Activated naive CD4-positive, alpha-beta T cell treated with anti-CD3 and anti-CD28 coated beads, Interleukin-2, amount 10 ng/mL, durations not matched to agents 7 days and 5 days (primary cell): ENCODE data around the gene NDUFS2.

Experiments used
- CTCF ChIA-PET: fragments of 350-600 bp; sonication (Branson Sonifier 250); formaldehyde crosslinking; loops from one replicate; lab custom pipeline; 2021; ENCODE audit warnings: antibody characterized with exemption; lab: Charles Lee
- DNase-seq: peaks from one replicate; pipeline ENCODE4 v3.0.0-alpha.2; 2020
- H3K27ac Mint-ChIP-seq: one replicate; pipeline ENCODE4 v1.8.0; 2021; ENCODE audit warnings: mild to moderate bottlenecking, moderate library complexity, mixed read lengths
- H3K27me3 Mint-ChIP-seq: one replicate; pipeline ENCODE4 v1.8.0; 2021; ENCODE audit warnings: mild to moderate bottlenecking, mixed read lengths
- H3K36me3 Mint-ChIP-seq: one replicate; pipeline ENCODE4 v1.8.0; 2021; ENCODE audit warnings: mixed read lengths
- H3K4me1 Mint-ChIP-seq: one replicate; pipeline ENCODE4 v1.8.0; 2021; ENCODE audit warnings: mixed read lengths
- H3K4me3 Mint-ChIP-seq: one replicate; pipeline ENCODE4 v1.8.0; 2021; ENCODE audit warnings: mild to moderate bottlenecking, moderate library complexity, mixed read lengths
- H3K9me3 Mint-ChIP-seq: one replicate; pipeline ENCODE4 v1.8.0; 2021; ENCODE audit warnings: mixed read lengths

NDUFS2 gene

DNA sequence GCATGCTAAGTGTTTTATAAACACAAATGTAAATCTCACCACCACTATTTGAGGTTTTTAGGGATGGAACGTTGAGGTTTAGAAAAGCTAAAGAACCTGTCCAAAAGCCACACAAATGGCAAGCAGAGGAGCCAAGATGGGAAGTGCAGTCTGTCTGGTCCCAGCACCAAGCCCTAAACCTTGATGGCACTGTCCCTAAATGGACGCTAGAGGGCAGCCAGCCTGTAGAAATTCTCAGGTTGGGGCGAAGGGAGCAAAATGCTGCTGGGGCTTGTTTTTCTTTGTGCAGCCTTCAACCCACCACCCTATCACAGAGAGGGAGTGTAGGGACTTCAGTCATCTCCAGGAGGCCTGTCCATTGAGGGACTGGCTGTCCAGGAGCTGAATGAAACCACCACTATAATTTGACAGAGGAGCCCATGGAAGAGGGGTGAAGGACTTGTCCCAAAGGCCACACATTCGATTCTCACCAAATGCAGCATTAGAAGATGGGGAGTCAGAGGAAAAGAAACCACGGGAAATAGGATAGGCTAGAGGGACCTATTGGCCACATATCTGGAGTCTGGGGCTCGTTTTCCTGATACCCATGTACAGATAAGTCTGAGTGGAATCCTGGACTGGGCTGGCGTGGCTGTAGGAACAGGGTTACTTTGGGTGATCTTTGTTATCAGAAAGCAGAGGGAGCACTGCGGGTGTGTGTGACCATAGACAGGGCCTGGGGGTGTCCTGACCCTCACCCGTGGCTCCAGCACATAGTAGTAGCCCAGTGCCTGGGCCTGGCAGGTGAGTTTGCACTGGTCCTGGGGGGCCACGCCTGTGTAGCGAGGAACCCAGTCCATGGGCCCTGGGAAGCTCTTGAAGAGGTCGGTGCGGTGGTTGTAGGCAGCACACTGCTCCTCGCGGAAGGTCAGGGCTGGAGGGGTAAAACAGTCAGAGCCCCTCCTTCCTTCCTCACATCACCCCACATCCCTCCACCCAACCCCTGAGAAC, 9.4 kb upstream of the NDUFS2 start:
- H3K27ac Mint-ChIP-seq: peak overlapping the region; percentile 86
- H3K36me3 Mint-ChIP-seq: no peaks in the 10 kb centered on the region
- peaks cover 62% of the 10 kb centered on the region for H3K4me1 Mint-ChIP-seq
- H3K27me3 Mint-ChIP-seq: no peaks in the 10 kb centered on the region
- no peaks in the 10 kb centered on the region for H3K9me3 Mint-ChIP-seq
- CTCF ChIA-PET: interaction anchor here (0.5 to 4.6 kb wide), 22 partner anchors 10 to 608 kb away, joined by 3 to 53 read pairs (median 8); partner anchors contain the start of genes APOA2, DEDD, FCER1G and NDUFS2
- H3K4me3 Mint-ChIP-seq: no peak overlapping the region
- DNase-seq: peak; percentile 78

DNA sequence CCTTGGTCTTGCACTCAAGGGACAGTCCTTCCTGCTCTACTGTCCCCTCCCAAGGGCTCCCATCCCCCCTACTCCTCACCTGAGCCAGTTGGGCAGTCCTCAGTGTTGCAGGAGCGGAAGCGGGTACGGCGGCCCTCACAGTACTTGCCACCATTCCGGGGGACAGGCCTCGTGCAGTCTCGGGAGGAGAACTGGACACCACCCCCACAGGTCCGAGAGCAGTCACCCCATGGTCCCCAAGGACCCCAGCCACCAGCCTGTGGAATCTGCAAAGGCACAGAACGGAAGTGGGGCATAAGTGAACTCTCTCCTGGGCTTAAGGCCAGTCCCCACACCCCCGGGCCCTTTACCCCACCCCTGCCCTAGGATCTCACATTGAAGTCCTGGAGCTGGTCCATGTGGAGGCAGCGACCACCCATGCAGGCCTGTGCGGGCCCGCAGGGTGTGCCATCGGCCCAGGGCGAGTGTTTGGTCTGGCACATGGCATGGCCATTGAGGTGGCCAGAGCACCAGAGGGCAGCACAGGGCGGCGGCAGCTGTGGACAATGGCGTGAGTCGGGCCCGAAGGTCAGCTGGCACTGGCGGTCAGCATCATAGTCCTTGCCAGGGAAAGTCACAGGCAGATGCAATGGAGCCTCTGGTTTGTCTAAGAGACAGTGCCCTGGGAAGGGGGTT, 8.5 kb upstream of the NDUFS2 start:
- Mint-ChIP-seq H3K27ac (peak overlapping the region; percentile 49), H3K27me3 (no peaks in the 10 kb centered on the region), H3K36me3 (no peaks in the 10 kb centered on the region), H3K4me3 (no peak overlapping the region), H3K4me1 (peaks cover 58% of the 10 kb centered on the region), H3K9me3 (no peaks in the 10 kb centered on the region)
- CTCF ChIA-PET: interaction anchor here (1.2 to 4.6 kb wide), 10 partner anchors 9 to 189 kb away, joined by 3 to 53 read pairs (median 9); partner anchors contain the start of genes NDUFS2, PPOX and TOMM40L
- DNase-seq: no peak

DNA sequence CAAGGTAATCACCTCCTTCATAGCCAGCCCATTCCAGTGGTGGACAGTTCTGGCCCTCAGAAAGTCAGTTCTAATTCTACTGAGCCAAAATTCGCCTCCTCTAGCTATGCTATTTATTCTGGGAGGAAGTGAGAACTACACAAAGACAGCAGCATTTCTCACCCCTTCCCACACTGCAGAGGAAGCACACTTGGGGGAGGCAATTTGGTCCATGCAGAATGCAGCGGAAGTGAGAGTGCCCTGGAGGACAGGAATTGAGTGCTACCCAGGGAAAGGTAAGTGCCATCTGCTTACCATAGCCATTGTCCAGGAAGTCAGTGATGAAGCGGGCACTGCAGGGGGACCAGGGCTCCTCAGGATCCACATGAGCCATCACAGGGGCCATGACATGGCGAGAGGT, 7.0 kb upstream of the NDUFS2 start:
- Mint-ChIP-seq H3K9me3 (no peaks in the 10 kb centered on the region), H3K27me3 (no peaks in the 10 kb centered on the region), H3K4me1 (peaks cover 65% of the 10 kb centered on the region), H3K27ac (peak overlapping the region; percentile 85), H3K4me3 (no peak overlapping the region), H3K36me3 (no peaks in the 10 kb centered on the region)
- CTCF ChIA-PET: interaction anchor here (1.2 to 4.6 kb wide), 5 partner anchors 7 to 187 kb away, joined by 3 to 53 read pairs (median 7); partner anchors contain the start of genes NDUFS2, PPOX and TOMM40L
- DNase-seq: no peak

DNA sequence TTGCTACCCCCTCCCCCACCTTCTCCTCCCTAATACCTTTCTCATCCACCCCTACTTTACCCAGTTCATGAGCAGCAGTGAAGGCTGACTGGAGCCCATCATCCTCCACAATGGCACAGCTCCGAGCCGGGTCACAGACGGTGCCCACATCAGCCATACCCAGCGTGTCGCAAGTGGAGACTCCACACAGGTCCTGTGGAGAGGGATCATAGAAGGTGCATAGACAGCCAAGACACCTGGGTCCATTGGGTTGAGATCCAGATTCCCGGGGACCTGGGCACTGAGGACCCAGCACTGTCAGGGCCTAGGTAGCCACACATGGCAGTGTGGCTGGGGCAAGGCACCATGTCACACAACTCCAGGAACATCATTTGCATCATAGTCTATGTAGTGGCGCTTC, 6.1 kb upstream of the NDUFS2 start:
- Mint-ChIP-seq H3K27ac (no peak overlapping the region), H3K4me1 (peaks cover 70% of the 10 kb centered on the region), H3K4me3 (no peak overlapping the region), H3K9me3 (no peaks in the 10 kb centered on the region), H3K27me3 (no peaks in the 10 kb centered on the region), H3K36me3 (no peaks in the 10 kb centered on the region)
- CTCF ChIA-PET: no interaction called here
- DNase-seq: no peak

DNA sequence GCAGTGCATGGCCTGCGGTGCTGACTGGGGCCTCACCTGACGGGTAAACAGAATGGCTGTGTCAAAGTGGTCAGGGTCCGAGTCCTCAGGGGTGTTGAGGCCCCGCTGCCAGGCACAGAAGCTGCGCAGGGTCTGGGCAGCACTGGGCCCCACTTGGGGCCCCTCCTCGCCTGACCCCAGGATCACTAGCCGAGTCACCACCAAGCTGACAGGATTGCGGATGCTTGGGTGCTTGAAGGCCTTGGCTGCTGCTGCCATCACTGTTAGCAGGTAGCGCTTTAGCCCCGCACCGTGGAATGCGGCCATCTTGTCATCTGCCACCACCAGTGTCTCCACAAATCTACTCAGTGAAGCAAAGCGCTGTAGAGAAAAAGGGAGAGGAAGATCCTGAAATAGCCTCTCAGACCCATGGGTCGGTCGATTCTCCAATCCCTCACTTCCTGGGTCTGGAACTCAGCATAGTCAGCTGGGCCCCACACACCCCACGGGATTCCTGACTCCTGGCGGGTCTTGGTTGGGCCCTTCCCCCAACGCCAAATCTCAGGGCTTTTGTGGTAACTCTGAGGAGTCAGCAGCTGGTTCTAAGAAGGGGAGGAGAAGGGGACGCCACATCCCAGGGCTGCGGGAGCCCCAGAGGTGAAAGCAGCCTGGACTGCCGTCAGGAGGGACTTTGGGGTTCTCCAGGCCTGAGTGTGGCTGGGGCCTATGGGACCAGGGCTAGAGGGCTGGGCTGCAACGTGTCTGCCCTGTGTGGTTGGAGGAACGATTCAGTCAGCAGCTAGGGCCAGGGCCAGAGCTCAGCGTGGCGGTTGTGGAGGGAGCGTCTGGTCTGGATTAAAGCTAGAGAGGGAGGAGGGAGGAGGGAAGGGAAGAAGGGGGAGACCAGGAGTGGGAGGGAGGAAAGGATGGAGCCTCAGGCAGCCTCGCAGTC, 5.4 kb upstream of the NDUFS2 start:
- Mint-ChIP-seq H3K36me3 (no peaks in the 10 kb centered on the region), H3K9me3 (no peaks in the 10 kb centered on the region), H3K27ac (peak overlapping the region; percentile 55), H3K4me1 (peaks cover 70% of the 10 kb centered on the region), H3K27me3 (no peaks in the 10 kb centered on the region), H3K4me3 (no peak overlapping the region)
- CTCF ChIA-PET: interaction anchor here (1.4 kb wide), 1 partner anchor 11 kb away, joined by 5 read pairs; no protein-coding TSS in a partner anchor
- DNase-seq: no peak

DNA sequence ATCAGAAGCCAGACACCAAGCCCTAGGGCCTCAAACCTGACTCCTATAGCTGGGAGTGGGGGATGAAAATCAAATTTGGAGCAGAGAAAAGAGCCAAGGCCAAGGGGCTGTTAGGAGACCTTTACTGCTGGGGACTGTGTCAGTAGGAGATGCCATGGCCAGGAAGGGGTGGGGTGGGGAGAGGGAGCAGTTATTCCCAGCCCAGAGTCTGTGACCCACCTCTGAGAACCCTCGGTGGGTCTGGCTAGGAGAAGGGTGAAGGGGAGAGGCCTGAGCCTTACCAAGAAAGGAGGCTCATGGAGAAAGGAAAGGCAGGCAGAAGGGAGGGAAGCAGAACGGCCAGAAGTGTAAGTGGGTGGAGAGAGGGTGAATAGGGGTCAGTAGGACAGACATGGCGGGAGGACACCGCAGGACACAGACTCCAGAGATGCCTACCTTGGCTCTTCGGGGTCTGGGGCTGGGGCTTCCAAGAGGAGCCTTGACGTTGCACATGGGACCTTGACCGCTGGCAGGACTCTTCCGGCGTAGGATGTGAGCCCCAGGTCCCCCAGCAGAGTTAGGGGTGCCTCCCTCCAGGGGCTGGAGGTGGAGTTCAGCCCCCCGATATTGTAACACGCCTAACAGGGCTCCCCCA, 4.5 kb upstream of the NDUFS2 start:
- Mint-ChIP-seq H3K9me3 (no peaks in the 10 kb centered on the region), H3K27me3 (no peaks in the 10 kb centered on the region), H3K4me3 (no peak overlapping the region), H3K4me1 (peaks cover 70% of the 10 kb centered on the region), H3K36me3 (peaks cover 3% of the 10 kb centered on the region), H3K27ac (no peak overlapping the region)
- CTCF ChIA-PET: interaction anchor here (1.4 kb wide), 1 partner anchor 12 kb away, joined by 5 read pairs; no protein-coding TSS in a partner anchor
- DNase-seq: no peak

DNA sequence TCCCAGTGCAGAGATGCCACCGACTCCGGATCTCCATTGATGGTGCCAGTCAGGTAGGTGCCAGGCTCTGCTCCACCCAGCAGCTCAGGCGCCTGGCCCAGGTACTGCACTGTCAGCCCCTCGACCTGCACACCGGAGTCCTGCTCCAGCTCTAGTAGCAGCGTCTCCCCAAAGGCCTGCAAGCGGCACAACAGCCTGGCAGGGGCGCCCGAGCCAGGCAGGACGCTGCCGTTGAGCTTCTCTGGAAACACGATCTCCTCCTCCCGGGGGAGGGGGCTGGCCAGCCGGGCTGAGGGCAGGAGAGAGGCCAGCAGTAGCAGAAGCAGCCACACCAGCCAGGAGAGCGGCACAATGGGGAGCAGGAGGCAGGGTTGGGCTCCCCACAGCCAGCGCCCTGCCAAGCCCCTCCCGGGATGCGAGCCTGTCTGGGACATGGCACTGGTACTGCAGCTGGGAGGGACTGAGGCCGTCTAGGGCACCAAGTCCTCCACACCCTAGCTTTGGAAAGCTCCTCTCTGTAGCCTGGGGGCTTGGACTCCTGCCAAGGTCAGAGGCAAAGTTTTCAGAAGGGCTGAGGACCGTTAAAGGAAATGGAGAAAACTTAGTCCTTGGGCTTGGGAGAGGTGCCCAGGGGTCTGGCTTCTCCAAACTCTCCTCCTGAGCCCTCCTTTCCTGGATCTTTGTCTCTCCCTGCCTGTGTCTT, 3.8 kb upstream of the NDUFS2 start:
- H3K9me3 Mint-ChIP-seq: no peaks in the 10 kb centered on the region
- H3K36me3 Mint-ChIP-seq: peaks cover 7% of the 10 kb centered on the region
- no peak overlapping the region for H3K27ac Mint-ChIP-seq
- H3K4me3 Mint-ChIP-seq: no peak overlapping the region
- DNase-seq: no peak
- CTCF ChIA-PET: interaction anchor here (1.4 kb wide), 1 partner anchor 12 kb away, joined by 4 read pairs; no protein-coding TSS in a partner anchor
- H3K4me1 Mint-ChIP-seq: peaks cover 69% of the 10 kb centered on the region
- no peaks in the 10 kb centered on the region for H3K27me3 Mint-ChIP-seq

DNA sequence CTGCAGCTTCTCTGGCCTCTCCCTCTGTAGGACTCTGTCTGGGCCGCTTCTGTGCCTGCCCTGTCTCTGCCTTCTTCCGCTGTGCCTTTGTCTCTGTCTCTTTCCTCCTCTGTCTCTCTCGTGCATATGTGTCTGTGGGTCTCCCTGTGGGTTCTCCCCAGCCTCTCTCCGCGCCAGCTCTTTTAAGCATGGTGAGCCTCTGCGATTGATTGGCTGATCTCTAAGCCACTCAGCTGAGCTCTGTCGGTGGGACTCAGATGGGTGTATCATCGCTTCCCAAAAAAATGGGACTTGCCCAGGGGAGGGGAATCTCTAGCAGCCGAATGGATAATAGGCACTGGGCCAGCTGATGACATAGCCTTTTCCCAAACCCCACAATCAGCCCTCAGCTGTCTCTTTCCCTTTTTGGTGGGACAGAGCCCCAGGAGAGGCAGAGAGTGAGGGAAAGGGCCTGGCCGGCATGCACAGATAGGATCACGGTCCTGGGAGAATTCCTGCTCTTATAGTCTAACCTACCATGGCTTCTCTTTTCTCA, 3.2 kb upstream of the NDUFS2 start, which contains the start of gene ADAMTS4:
Gene ADAMTS4, minus strand, starts transcription at position 158 of the 535 bp plus-strand sequence. CDS start 427 bp downstream, outside the sequence.
- Mint-ChIP-seq H3K27ac (peak within 1 kb of the TSS; percentile 97), H3K4me1 (peaks cover 74% of the 10 kb centered on the region), H3K9me3 (no peaks in the 10 kb centered on the region), H3K27me3 (no peaks in the 10 kb centered on the region), H3K4me3 (no peak within 1 kb of the TSS), H3K36me3 (peaks cover 13% of the 10 kb centered on the region)
- CTCF ChIA-PET: interaction anchor here (1.4 kb wide), 1 partner anchor 12 kb away, joined by 4 read pairs; no protein-coding TSS in a partner anchor
- no peak for DNase-seq

DNA sequence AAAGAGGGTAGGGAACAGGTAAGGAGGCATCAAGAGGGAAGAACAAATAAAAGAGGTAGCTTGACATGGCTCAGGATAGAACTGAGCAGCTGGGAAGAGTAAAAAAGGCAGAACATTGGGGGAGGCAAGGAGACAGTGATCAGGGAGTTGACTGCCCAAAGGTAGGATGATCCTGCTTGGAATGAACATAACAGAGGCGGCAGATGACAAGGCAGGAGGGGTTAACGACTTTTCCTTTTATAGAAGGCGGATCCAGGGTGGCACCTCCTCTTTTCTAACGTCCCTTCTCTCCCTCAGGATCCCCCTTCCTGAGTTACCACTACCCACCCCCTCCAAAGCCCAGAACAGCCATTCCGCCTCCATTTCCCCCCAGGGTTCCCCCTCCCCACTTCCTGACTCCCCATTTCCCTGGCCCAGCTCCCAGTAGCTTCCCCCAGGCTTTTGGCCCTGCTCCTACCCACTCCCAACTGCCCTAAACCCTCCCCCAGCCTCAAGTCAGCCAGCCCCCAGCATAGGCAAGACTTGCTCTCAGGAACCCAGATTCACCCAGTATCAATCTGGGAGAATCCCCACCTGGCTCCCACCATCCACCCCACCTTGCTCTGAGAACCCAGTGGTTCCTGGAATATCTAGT, 2.5 kb upstream of the NDUFS2 start:
- Mint-ChIP-seq H3K27me3 (no peaks in the 10 kb centered on the region), H3K4me3 (no peak overlapping the region), H3K27ac (peak overlapping the region; percentile 97), H3K4me1 (peaks cover 80% of the 10 kb centered on the region), H3K9me3 (no peaks in the 10 kb centered on the region), H3K36me3 (peaks cover 19% of the 10 kb centered on the region)
- CTCF ChIA-PET: interaction anchor here (1.4 kb wide), 1 partner anchor 13 kb away, joined by 4 read pairs; no protein-coding TSS in a partner anchor
- no peak for DNase-seq

DNA sequence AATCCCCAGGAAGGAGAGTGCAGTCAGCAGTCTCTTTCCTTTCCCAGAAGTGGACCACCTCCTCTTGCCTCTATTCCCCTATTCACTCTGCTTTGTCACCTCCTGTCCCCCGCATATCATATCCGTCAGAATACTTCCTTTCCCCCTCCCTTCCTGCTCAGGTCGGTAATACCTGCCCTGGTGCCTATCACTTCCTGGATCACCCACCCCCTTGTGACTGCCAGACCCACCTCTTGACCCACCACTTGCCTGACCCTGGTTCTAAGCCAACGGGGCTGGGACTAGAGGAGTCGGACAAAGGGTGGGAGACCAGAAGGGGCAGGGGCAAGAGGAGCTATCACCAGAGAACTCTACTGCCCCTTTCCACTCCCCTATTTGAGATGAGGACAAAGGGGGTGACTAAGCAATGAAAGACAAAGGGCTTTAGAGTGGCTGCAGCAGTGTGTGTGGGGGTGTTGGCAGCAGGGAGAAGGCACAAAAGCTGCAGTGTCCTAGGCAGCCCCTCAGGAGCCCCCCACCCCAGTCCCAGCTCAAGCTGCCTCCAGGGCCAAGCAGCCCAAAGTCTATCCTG, 1.7 kb upstream of the NDUFS2 start:
- DNase-seq: peak; percentile 36
- Mint-ChIP-seq H3K27me3 (no peaks in the 10 kb centered on the region), H3K9me3 (no peaks in the 10 kb centered on the region), H3K4me3 (peak overlapping the region; percentile 39), H3K27ac (peak overlapping the region; percentile 97), H3K36me3 (peaks cover 27% of the 10 kb centered on the region), H3K4me1 (peaks cover 78% of the 10 kb centered on the region)
- CTCF ChIA-PET: interaction anchor here (0.6 to 7.6 kb wide), 6 partner anchors 8 to 182 kb away, joined by 3 to 42 read pairs (median 18); partner anchors contain the start of genes PPOX and TOMM40L

DNA sequence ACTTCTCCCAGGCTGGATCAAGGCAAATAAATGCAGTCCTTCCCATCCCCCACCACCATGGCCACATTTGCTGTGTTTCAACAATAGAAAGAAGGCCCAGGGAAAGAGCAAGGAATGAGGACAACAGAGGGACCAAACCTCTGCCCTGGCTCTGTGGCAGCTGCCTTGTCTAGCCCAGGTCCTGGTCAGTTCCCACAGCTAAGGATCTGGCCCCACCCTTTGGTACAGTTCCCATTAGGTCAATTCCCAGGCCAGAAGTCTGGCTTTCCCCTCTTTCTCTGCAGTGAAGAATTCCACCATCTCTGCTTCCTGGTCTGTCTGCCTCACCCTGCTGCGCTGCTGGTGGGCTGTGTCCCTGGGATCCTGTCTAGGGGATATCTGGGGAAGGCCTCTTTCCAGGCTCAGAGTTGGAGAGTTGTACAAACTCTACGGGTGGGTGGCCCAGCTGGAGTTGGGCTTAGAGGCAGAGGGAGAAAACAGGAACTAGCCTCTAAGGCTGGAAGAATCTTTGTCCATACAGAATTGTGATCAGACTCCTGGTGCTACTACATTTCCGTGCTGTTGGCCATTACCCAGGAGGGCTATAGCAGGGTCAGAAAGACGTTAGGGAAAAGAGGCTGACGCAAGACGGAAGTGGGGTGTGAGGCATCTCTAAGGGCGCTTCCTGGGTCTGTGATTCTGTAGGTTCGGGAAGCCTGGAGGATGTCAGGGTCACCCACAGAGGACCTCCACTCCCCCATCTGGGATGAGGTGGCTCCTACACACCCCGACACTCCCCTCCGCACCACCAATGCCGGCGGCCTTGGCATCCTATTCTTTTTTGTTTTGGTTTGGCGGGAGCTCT, 953 bp upstream of the NDUFS2 start:
- DNase-seq: peak; percentile 32
- Mint-ChIP-seq H3K4me1 (peaks cover 82% of the 10 kb centered on the region), H3K27ac (peak overlapping the region; percentile 97), H3K36me3 (peaks cover 34% of the 10 kb centered on the region), H3K4me3 (peak overlapping the region; percentile 94), H3K27me3 (no peaks in the 10 kb centered on the region), H3K9me3 (no peaks in the 10 kb centered on the region)
- CTCF ChIA-PET: interaction anchor here (0.6 to 7.6 kb wide), 7 partner anchors 8 to 181 kb away, joined by 3 to 42 read pairs (median 12); partner anchors contain the start of genes PPOX and TOMM40L
